GM21723 (cell line): Measurements from ENCODE around the gene TRPV4.

Experiments
- ATAC-seq: cut with Tn5 transposase; IDR thresholded peaks from one replicate; pipeline ENCODE4 v1.9.1; 2021; ENCODE audit warnings: mild to moderate bottlenecking, moderate library complexity; ENCODE audit not compliant: unreplicated experiment

The TRPV4 gene

GRCh38 chr12:109741970-109742703 is 91.1 kb downstream of the TRPV4 start:
- no peak for ATAC-seq

- ATAC-seq: no peak
These were observed 91.8 kb downstream of the TRPV4 start for GRCh38 chr12:109741286-109741969.

- ATAC-seq: no peak
These were observed 92.4 kb downstream of the TRPV4 start for GRCh38 chr12:109740694-109741245.

- ATAC-seq: no peak
These were observed 93.2 kb downstream of the TRPV4 start for GRCh38 chr12:109739747-109740693.

- no peak for ATAC-seq
These were observed 94.1 kb downstream of the TRPV4 start for GRCh38 chr12:109738878-109739665.

- no peak for ATAC-seq
These were observed 95.0 kb downstream of the TRPV4 start for GRCh38 chr12:109738209-109738608.

- no peak for ATAC-seq
These were observed 95.6 kb downstream of the TRPV4 start for GRCh38 chr12:109737631-109738030.

GRCh38 chr12:109737126-109737525 is 96.1 kb downstream of the TRPV4 start:
- no peak for ATAC-seq

GRCh38 chr12:109736552-109737108 is 96.6 kb downstream of the TRPV4 start:
- ATAC-seq: no peak

GRCh38 chr12:109735825-109736551 is 97.2 kb downstream of the TRPV4 start:
- no peak for ATAC-seq

- no peak for ATAC-seq
These were observed 98.1 kb downstream of the TRPV4 start for GRCh38 chr12:109735051-109735521.

GRCh38 chr12:109734219-109735000 is 98.8 kb downstream of the TRPV4 start:
- no peak for ATAC-seq
